ENCODE measurements around the gene GET4. TPM values are rescaled to one million over a fixed set of nuclear protein-coding genes. Genes with fewer than 3 reads are reported as not detected.

GET4 gene
- total RNA-seq, 4 donors from 2014 or later, result 18.4 to 34.8 (median 28.7) TPM

DNA sequence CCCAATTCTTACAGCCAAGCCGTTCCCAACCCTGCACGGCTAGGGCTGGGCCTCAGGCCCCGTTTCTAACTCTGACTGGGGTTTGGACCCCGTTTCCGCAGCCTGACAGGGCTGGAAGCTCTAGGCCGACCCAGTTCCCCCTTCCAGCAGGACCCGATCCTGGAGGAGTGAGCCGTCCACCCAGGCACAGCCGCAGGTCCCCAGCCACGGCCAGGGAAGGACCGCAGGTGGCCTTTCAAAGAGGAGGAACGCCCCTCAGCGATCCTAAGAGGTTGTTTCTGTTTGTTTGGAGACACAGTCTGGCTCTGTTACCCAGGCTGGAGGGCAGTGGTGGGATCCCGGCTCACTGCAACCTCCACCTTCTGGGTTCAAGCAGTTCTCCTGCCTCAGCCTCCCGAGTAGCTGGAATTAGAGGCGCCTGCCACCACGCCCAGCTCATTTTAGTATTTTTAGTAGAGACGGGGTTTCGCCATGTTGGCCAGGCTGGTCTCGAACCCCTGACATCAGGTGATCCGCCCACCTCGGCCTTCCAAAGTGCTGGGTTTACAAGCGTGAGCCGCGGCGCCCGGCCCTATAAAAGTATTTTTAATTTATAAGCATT lies 778 bp upstream of the GET4 start:
- Histone ChIP-seq H3K9me3 (no peaks in the 10 kb centered on the region), H3K27me3 (no peaks in the 10 kb centered on the region), H3K4me1 (peaks cover 2 to 80% (median 35%) of the 10 kb centered on the region in 3 donors), H3K27ac (peak overlapping the region; percentile 39 to 97 (median 86)), H3K36me3 (peaks cover 0 to 24% of the 10 kb centered on the region in 2 donors), H3K4me3 (peak overlapping the region; percentile 17 to 87)
- 43 to 77% methylated on average over 4 of the region's 27 CpGs for WGBS, 2 donors (ENCODE audit: low coverage in 1 of 2)
- TF ChIP-seq, protein P1, sequence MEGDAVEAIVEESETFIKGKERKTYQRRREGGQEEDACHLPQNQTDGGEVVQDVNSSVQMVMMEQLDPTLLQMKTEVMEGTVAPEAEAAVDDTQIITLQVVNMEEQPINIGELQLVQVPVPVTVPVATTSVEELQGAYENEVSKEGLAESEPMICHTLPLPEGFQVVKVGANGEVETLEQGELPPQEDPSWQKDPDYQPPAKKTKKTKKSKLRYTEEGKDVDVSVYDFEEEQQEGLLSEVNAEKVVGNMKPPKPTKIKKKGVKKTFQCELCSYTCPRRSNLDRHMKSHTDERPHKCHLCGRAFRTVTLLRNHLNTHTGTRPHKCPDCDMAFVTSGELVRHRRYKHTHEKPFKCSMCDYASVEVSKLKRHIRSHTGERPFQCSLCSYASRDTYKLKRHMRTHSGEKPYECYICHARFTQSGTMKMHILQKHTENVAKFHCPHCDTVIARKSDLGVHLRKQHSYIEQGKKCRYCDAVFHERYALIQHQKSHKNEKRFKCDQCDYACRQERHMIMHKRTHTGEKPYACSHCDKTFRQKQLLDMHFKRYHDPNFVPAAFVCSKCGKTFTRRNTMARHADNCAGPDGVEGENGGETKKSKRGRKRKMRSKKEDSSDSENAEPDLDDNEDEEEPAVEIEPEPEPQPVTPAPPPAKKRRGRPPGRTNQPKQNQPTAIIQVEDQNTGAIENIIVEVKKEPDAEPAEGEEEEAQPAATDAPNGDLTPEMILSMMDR (IDR thresholded peaks at IDR 0.05), result no peak
- TF ChIP-seq EP300 (IDR thresholded peaks at IDR 0.05), result no peak
- no peak for TF ChIP-seq POLR2A (IDR thresholded peaks at IDR 0.05)
- TF ChIP-seq POLR2AphosphoS5 (IDR thresholded peaks at IDR 0.05), result no peak
- ATAC-seq, result no peak

DNA sequence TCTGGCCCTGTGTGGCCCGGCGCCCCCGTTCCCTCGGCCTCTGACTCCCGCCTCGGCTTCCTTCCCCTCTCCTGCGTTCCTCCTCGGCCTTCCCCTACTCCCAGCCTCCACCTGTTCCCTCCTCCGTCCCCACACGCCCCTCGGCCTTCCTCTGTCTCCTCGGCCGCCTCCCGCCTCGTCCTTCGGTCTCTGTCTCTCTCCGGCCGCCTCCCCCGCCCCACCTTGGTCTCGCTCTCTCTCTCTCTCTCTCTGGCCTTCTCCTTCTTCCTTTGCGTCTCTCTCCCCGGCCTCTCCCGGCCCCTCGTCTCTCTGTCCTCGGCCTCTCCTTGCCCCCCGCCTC lies 588 bp downstream of the GET4 start:
- peaks cover 2 to 86% (median 35%) of the 10 kb centered on the region in 3 donors for H3K4me1 ChIP-seq
- H3K27ac ChIP-seq, result peak overlapping the region; percentile 82 to 97 (median 92)
- H3K4me3 ChIP-seq, result peak overlapping the region; percentile 87 to 90
- H3K9me3 ChIP-seq, result no peaks in the 10 kb centered on the region
- ATAC-seq, result peak; percentile 14
- peaks cover 0 to 11% of the 10 kb centered on the region in 2 donors for H3K36me3 ChIP-seq
- WGBS, 2 donors (ENCODE audit: low coverage in 1 of 2), result 0 to 1% methylated on average over 18 to 26 of the region's 26 CpGs
- H3K27me3 ChIP-seq, result no peaks in the 10 kb centered on the region
- TF ChIP-seq, protein P1 (IDR thresholded peaks at IDR 0.05), result no peak
- TF ChIP-seq EP300 (IDR thresholded peaks at IDR 0.05) (no peak), POLR2A (IDR thresholded peaks at IDR 0.05) (no peak), POLR2AphosphoS5 (IDR thresholded peaks at IDR 0.05) (no peak)

DNA sequence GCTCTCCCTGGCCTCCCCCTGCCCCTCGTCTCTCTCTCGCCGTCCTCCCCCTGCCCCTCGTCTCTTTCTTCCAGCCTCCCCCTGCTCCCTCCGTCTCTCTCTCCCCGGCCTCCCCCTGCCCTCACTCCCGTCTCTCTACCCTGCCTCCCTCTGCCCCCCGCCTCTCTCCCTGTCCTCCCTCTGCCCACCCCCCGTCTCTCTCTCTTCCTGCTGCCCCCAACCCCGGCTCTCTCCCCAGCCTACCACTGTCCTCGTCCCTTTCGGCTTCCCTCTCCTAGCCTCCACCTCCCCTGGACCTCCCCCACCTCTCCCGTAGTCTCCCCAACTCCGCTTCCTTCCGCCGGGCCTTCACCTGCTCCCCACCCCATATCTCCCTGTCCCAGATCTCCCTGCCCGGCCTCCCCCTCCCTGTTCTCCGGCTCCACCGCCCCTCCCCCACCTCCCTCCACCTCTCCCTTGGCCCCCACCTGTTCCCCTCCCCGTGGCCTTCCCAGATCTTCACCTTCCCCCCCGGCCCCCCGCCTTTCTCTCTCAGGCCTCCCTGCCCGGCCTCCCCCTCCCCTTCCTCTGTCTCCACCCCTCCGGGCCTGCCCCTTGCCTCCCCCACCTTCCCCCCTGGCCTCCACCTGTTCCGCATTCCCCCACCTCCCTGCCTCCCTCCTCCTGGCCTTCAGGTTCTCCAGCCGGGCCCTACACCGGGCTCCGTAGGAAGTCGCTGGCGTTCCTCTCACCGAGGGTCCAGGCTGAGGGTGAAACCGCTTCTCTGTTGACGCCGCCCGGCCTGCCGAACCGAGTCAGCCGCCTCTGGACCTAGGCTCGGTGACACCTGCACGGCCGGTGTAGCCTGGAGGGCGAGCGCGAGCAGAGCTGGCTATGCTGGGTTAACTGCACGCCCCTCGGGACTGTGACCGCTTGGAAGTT lies 1.2 kb downstream of the GET4 start:
- H3K27ac ChIP-seq, result peak overlapping the region; percentile 82 to 97 (median 92)
- H3K4me1 ChIP-seq, result peaks cover 2 to 86% (median 35%) of the 10 kb centered on the region in 3 donors

DNA sequence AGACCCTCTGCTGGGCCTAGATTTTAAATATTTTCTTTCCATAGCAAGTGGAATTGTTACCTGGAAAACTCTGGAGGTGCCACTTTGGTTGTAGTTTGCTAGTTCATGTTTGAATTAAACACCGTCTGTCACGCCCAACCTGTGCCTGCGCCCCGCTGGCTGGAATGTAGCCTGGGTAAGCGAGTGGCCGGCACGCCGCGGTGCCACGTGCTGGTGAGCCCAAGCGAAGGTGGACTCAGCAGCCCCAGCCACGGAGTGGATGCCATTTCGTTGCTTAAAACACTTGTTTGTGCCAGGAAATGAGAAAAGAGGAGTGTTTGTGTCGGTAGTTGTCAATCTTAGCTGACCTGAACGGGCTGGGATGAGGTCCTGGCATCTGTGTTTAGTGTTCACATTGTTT lies 2.7 kb downstream of the GET4 start:
- Histone ChIP-seq H3K36me3 (no peaks in the 10 kb centered on the region), H3K4me1 (peaks cover 0 to 86% (median 33%) of the 10 kb centered on the region in 3 donors), H3K9me3 (no peaks in the 10 kb centered on the region), H3K27ac (peak overlapping the region in 3 of 4 donors; percentile 7 to 88 (median 49)), H3K4me3 (no peak overlapping the region), H3K27me3 (no peaks in the 10 kb centered on the region)
- 63 to 73% methylated on average over 9 to 11 of the region's 15 CpGs for WGBS, 2 donors (ENCODE audit: low coverage in 1 of 2)
- no peak for ATAC-seq
- no peak for TF ChIP-seq POLR2A (IDR thresholded peaks at IDR 0.05)
- TF ChIP-seq EP300 (IDR thresholded peaks at IDR 0.05), result no peak
- no peak for TF ChIP-seq POLR2AphosphoS5 (IDR thresholded peaks at IDR 0.05)
- TF ChIP-seq, protein P1 (IDR thresholded peaks at IDR 0.05), result no peak

More for the DNA sequence above, 1.2 kb downstream of the GET4 start:
- H3K4me3 ChIP-seq, result peak overlapping the region; percentile 87 to 90
- ATAC-seq, result no peak
- WGBS, 2 donors (ENCODE audit: low coverage in 1 of 2), result 0 to 2% methylated on average over 2 to 11 of the region's 47 CpGs
- no peaks in the 10 kb centered on the region for H3K9me3 ChIP-seq
- no peak for TF ChIP-seq EP300 (IDR thresholded peaks at IDR 0.05)
- no peaks in the 10 kb centered on the region for H3K27me3 ChIP-seq
- H3K36me3 ChIP-seq, result peaks cover 0 to 4% of the 10 kb centered on the region in 2 donors

DNA sequence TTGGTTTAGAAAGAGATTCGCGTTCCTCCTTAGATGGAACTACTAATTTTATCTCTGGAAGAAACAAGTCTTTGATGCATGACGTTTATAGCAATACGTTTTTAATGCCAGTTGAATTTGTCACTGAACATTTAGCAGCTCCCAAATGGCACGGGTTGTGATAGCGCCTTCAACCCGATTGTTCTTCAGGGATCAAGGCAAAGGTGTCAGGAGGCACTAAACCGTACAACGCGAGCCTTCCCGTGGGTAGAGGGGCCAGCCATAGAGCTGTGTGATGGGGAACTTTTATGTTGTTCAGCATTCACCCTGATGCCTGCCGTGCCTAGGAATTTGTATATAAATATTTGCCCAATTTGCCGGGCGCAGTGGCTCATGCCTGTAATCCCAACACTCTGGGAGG lies 3.4 kb downstream of the GET4 start:
- H3K4me1 ChIP-seq, result peaks cover 0 to 86% (median 36%) of the 10 kb centered on the region in 3 donors
- H3K27ac ChIP-seq, result peak overlapping the region in 3 of 4 donors; percentile 18 to 88 (median 49)
- H3K36me3 ChIP-seq, result no peaks in the 10 kb centered on the region
- TF ChIP-seq POLR2AphosphoS5 (IDR thresholded peaks at IDR 0.05), result no peak
- no peak for TF ChIP-seq POLR2A (IDR thresholded peaks at IDR 0.05)
- TF ChIP-seq EP300 (IDR thresholded peaks at IDR 0.05), result no peak
- TF ChIP-seq, protein P1 (IDR thresholded peaks at IDR 0.05), result no peak
- 46 to 52% methylated on average over 6 to 10 of the region's 14 CpGs for WGBS, 2 donors (ENCODE audit: low coverage in 1 of 2)
- H3K27me3 ChIP-seq, result no peaks in the 10 kb centered on the region
- no peak overlapping the region for H3K4me3 ChIP-seq
- H3K9me3 ChIP-seq, result no peaks in the 10 kb centered on the region
- no peak for ATAC-seq

Measured in gastroesophageal sphincter (tissue), 4 donors.